NB4 (cell line): ENCODE data around the gene NME4.

Source experiments
- MYC ChIP-seq: IDR thresholded peaks from 2 replicates; pipeline ENCODE4 v1.6.1; 2011; ENCODE audit warnings: low read depth, low read length
- TF ChIP-seq, protein P1 (sequence below): IDR thresholded peaks from 2 replicates; pipeline ENCODE4 v1.6.1; 2011; ENCODE audit warnings: low read depth, low read length
- TF ChIP-seq, protein P2 (sequence below): IDR thresholded peaks from one replicate; pipeline ENCODE4 v1.5.1; 2012; ENCODE audit warnings: low read depth, low read length

DNA sequence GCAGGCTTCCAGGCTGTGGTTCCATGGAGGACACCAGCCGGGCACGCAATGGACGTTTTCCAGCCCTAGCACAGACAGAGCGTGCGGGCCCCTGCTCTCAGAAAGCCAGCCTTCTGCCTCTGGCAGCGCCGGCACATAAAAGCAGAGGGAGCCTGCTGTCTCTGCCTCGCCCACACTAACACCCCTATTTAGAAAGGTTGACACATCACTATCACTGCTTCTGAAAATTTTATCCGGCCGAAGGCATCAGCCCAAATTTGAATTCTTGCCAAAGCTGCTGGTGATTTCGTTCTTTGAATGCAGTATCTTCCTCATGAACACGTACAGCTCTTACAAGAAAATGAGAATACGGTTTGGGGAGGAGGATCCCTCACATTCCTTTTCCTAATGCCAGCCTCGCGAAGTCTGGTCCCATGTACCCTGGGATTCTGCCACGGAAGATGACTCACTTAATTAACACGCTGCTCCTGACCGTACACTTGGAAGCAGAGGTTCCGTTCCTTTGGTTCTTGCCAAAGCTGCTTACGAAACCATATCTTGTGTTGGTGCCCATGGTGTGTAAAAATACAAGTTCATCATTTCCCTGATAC lies 27.1 kb downstream of the NME4 start:
- TF ChIP-seq, protein P1, sequence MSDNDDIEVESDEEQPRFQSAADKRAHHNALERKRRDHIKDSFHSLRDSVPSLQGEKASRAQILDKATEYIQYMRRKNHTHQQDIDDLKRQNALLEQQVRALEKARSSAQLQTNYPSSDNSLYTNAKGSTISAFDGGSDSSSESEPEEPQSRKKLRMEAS = no peak
- TF ChIP-seq, protein P2, sequence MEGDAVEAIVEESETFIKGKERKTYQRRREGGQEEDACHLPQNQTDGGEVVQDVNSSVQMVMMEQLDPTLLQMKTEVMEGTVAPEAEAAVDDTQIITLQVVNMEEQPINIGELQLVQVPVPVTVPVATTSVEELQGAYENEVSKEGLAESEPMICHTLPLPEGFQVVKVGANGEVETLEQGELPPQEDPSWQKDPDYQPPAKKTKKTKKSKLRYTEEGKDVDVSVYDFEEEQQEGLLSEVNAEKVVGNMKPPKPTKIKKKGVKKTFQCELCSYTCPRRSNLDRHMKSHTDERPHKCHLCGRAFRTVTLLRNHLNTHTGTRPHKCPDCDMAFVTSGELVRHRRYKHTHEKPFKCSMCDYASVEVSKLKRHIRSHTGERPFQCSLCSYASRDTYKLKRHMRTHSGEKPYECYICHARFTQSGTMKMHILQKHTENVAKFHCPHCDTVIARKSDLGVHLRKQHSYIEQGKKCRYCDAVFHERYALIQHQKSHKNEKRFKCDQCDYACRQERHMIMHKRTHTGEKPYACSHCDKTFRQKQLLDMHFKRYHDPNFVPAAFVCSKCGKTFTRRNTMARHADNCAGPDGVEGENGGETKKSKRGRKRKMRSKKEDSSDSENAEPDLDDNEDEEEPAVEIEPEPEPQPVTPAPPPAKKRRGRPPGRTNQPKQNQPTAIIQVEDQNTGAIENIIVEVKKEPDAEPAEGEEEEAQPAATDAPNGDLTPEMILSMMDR = no peak
- TF ChIP-seq MYC = no peak
